GM23338 (cell line): ENCODE measurements around the gene HRH2. TPM values are rescaled to one million over a fixed set of nuclear protein-coding genes. Genes with fewer than 3 reads are reported as not detected.

Source experiments
- ATAC-seq: fragments of 200-7000 bp; cut with Tn5 transposase; 3 replicates; pipeline ENCODE4 v1.9.1; 2020
- DNase-seq: peaks from one replicate; pipeline ENCODE4 v3.0.0-alpha.2; 2015; ENCODE audit warnings: low spot score
- H2AFZ ChIP-seq: fragments of 200-600 bp; sonication (generic); 2 replicates; pipeline ENCODE4 v1.8.0; 2016; ENCODE audit warnings: antibody characterized with exemption, mild to moderate bottlenecking, moderate library complexity
- H3F3A ChIP-seq: fragments of 200-600 bp; sonication (generic); replicated peaks from 2 replicates; pipeline ENCODE4 v1.8.0; 2017; ENCODE audit warnings: antibody characterized with exemption, mixed run types, low read depth
- H3K27ac ChIP-seq: fragments of 200-600 bp; sonication (generic); 2 replicates; pipeline ENCODE4 v1.6.1; 2016; ENCODE audit warnings: low read depth
- H3K27me3 ChIP-seq: fragments of 200-600 bp; sonication (generic); 2 replicates; pipeline ENCODE4 v1.8.0; 2016; ENCODE audit warnings: mild to moderate bottlenecking, mixed run types, moderate library complexity; ENCODE audit not compliant: insufficient read depth
- H3K36me3 ChIP-seq: fragments of 200-600 bp; sonication (generic); 2 replicates; pipeline ENCODE4 v1.8.0; 2016; ENCODE audit warnings: mild to moderate bottlenecking; ENCODE audit not compliant: insufficient read depth
- H3K4me1 ChIP-seq: fragments of 200-600 bp; sonication (generic); 2 replicates; pipeline ENCODE4 v1.8.0; 2016; ENCODE audit warnings: mild to moderate bottlenecking, moderate library complexity; ENCODE audit not compliant: insufficient read depth
- H3K4me2 ChIP-seq: fragments of 200-600 bp; sonication (generic); 2 replicates; pipeline ENCODE4 v1.7.1; 2017; ENCODE audit warnings: mixed run types
- H3K4me3 ChIP-seq: fragments of 200-600 bp; sonication (generic); 2 replicates; pipeline ENCODE4 v1.6.1; 2016; ENCODE audit warnings: mixed run types
- H3K79me2 ChIP-seq: fragments of 200-600 bp; sonication (generic); replicated peaks from 2 replicates; pipeline ENCODE4 v1.8.0; 2017; ENCODE audit warnings: mild to moderate bottlenecking; ENCODE audit not compliant: insufficient read depth
- H3K9me2 ChIP-seq: fragments of 200-600 bp; sonication (generic); 2 replicates; pipeline ENCODE4 v1.8.0; 2017; ENCODE audit not compliant: insufficient read depth
- H4K20me1 ChIP-seq: fragments of 200-600 bp; sonication (generic); replicated peaks from 2 replicates; pipeline ENCODE4 v1.8.0; 2017; ENCODE audit warnings: mild to moderate bottlenecking; ENCODE audit not compliant: insufficient read depth
- H3K27ac Mint-ChIP-seq: 2 replicates; pipeline ENCODE4 v1.8.0; 2020; ENCODE audit warnings: inconsistent platforms, mild to moderate bottlenecking, moderate library complexity, mixed read lengths
- H3K27me3 Mint-ChIP-seq: 3 replicates; pipeline ENCODE4 v1.8.0; 2022; ENCODE audit warnings: low read depth, mild to moderate bottlenecking, moderate library complexity, mixed read lengths, inconsistent platforms; ENCODE audit not compliant: insufficient read depth, poor library complexity
- H3K36me3 Mint-ChIP-seq: 3 replicates; pipeline ENCODE4 v1.8.0; 2021; ENCODE audit warnings: low read depth, mild to moderate bottlenecking, inconsistent platforms, moderate library complexity, mixed read lengths
- H3K4me1 Mint-ChIP-seq: 3 replicates; pipeline ENCODE4 v1.8.0; 2020; ENCODE audit warnings: mild to moderate bottlenecking, inconsistent platforms, mixed read lengths
- H3K4me3 Mint-ChIP-seq: 3 replicates; pipeline ENCODE4 v1.8.0; 2021; ENCODE audit warnings: moderate library complexity, mild to moderate bottlenecking, inconsistent platforms, mixed read lengths
- H3K9me3 Mint-ChIP-seq: 3 replicates; pipeline ENCODE4 v1.8.0; 2020; ENCODE audit warnings: moderate library complexity, mild to moderate bottlenecking, inconsistent platforms, mixed read lengths
- CREB1 ChIP-seq: fragments of 250-450 bp; sonication (Bioruptor Pico); IDR thresholded peaks from 2 replicates; pipeline ENCODE4 v1.5.0; 2020; ENCODE audit warnings: low read depth, mild to moderate bottlenecking, moderate library complexity
- CTCF ChIP-seq, 2 experiments: fragments of 200-600 bp in 1 of 2; sonication (generic) in 1 of 2; conservative IDR thresholded peaks; 2 replicates each; pipeline versions ENCODE4 v1.5.1 to v1.6.1; 2016 to 2017; ENCODE audit warnings: antibody characterized with exemption in 2 of 2, low read depth in 2 of 2, mild to moderate bottlenecking in 2 of 2, moderate library complexity in 1 of 2
- ETS1 ChIP-seq: IDR thresholded peaks from 2 replicates; pipeline ENCODE4 v1.6.1; 2016; ENCODE audit warnings: antibody characterized with exemption
- EZH2phosphoT487 ChIP-seq: fragments of 200-600 bp; sonication (generic); IDR thresholded peaks from one replicate; pipeline ENCODE4 v1.8.1; 2018; ENCODE audit warnings: antibody characterized with exemption; ENCODE audit not compliant: unreplicated experiment
- JUNB ChIP-seq: IDR thresholded peaks from one replicate; pipeline ENCODE4 v1.6.1; 2016; ENCODE audit warnings: antibody characterized with exemption; ENCODE audit not compliant: unreplicated experiment
- POLR2AphosphoS5 ChIP-seq: IDR thresholded peaks from 2 replicates; pipeline ENCODE4 v1.6.1; 2016; ENCODE audit warnings: antibody characterized with exemption, low read depth
- STAT1 ChIP-seq: IDR thresholded peaks from one replicate; pipeline ENCODE4 v1.6.1; 2016; ENCODE audit warnings: antibody characterized with exemption; ENCODE audit not compliant: unreplicated experiment
- ZNF114 ChIP-seq: fragments of 250-450 bp; sonication (Bioruptor Pico); IDR thresholded peaks from 2 replicates; pipeline ENCODE4 v1.5.0; 2020; ENCODE audit warnings: mild to moderate bottlenecking, moderate library complexity
- ZNF331 ChIP-seq: fragments of 250-450 bp; sonication (Bioruptor Pico); IDR thresholded peaks from 2 replicates; pipeline ENCODE4 v1.5.0; 2020; ENCODE audit warnings: low read depth, mild to moderate bottlenecking, moderate library complexity
- long read RNA-seq: library from polyadenylated mRNA; unstranded; transcript quantifications from one replicate; pipeline ENCODE4 v2.0.0, GENCODE V29; 2020; ENCODE audit not compliant: unreplicated experiment
- polyA plus RNA-seq: library from polyadenylated mRNA; unstranded; fragments of >200 nt; fragmentation: Nextera tagmentation; extraction: Ambion mirVana; gene quantifications from 2 replicates; pipeline ENCODE4 v1.2.1, GENCODE V29; 2016
- total RNA-seq: library from RNA; depleted of rRNA; stranded (reverse); fragments of >200 nt; shearing (Covaris generic); gene quantifications from 2 replicates; pipeline ENCODE4 v1.2.3, GENCODE V29; 2014; rRNA removed

HRH2 gene, protein sequence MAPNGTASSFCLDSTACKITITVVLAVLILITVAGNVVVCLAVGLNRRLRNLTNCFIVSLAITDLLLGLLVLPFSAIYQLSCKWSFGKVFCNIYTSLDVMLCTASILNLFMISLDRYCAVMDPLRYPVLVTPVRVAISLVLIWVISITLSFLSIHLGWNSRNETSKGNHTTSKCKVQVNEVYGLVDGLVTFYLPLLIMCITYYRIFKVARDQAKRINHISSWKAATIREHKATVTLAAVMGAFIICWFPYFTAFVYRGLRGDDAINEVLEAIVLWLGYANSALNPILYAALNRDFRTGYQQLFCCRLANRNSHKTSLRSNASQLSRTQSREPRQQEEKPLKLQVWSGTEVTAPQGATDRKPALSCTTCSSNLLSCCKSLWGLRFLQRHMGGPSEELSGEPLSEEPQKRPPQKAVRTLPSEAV
- 5.9 and 6.8 TPM in 2 replicates for total RNA-seq
- 7.0 and 8.8 TPM in 2 replicates for polyA plus RNA-seq
- long read RNA-seq, partial matches to known transcripts = 3 of 4 reads
- long read RNA-seq, other reads (novel, unspliced or antisense) = 1 of 4 reads

- H3K27ac Mint-ChIP-seq = no peak within 1 kb of the TSS
- no peaks in the 10 kb centered on the region; the same call in 2 of the 3 replicates for H3K36me3 Mint-ChIP-seq
- peaks cover 7% of the 10 kb centered on the region; the same call in 1 of the 2 replicates for H3K9me2 ChIP-seq
- H3K79me2 ChIP-seq = no peaks in the 10 kb centered on the region
- no peaks in the 10 kb centered on the region for H3K9me3 Mint-ChIP-seq
- peak within 1 kb of the TSS; percentile 94 for H3K4me3 ChIP-seq
- no peak within 1 kb of the TSS for H3K27ac ChIP-seq
- peak within 1 kb of the TSS; percentile 88 for H3K4me3 Mint-ChIP-seq
- peaks cover 31% of the 10 kb centered on the region for H3K27me3 Mint-ChIP-seq
- no peaks in the 10 kb centered on the region for H3K4me1 ChIP-seq
- ATAC-seq = peak; percentile 81
- peaks cover 7% of the 10 kb centered on the region; the same call in 2 of the 3 replicates for H3K4me1 Mint-ChIP-seq
- peak; percentile 78 for DNase-seq
- H3K36me3 ChIP-seq = no peaks in the 10 kb centered on the region
- no peaks in the 10 kb centered on the region for H3F3A ChIP-seq
- H4K20me1 ChIP-seq = peaks cover 3% of the 10 kb centered on the region; the same call in 1 of the 2 replicates
- TF ChIP-seq POLR2AphosphoS5 (0 out of 2 replicates have a peak, but pooled peaks have one; percentile 19), ETS1 (no peak)
- peak within 1 kb of the TSS; percentile 78 for H3K4me2 ChIP-seq
- H3K27me3 ChIP-seq = peaks cover 19% of the 10 kb centered on the region; the same call in 1 of the 2 replicates
- H2AFZ ChIP-seq = peak within 1 kb of the TSS; percentile 87
Measured at GRCh38 chr5:175657593-175658271, at the start of gene HRH2. TSS of gene HRH2 (plus strand) at chr5:175658071. CDS start at chr5:175683234, 25,163 bp downstream.

DNA sequence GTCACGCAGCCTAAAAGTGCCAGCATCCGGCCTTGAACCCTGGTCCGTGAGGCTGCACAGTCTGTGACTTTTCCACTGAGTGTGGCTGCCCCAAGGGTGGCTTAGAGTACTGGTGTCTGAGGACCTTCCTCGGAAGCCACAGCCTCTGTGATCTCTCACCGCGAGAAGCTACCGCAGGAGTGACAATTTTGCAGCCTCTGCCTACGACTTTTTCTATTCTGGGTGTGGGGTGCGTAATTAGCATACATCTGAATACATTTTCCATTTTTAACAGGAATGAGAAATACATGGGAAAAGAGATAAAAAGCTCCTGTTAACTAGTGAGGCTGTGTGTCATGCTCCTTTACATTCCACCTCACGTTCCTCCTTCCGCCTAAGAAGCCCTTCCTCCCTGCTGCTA, 48.3 kb upstream of the HRH2 start:
- peaks cover 4% of the 10 kb centered on the region for H3K27me3 Mint-ChIP-seq
- H3K4me3 Mint-ChIP-seq = no peak overlapping the region
- Histone ChIP-seq H2AFZ (no peak overlapping the region), H3F3A (0 out of 2 replicates have a peak, but pooled peaks cover 7% of the 10 kb centered on the region), H3K36me3 (peaks cover 10% of the 10 kb centered on the region; the same call in 1 of the 2 replicates), H3K27me3 (no peaks in the 10 kb centered on the region), H3K27ac (no peak overlapping the region), H3K4me1 (peaks cover 8% of the 10 kb centered on the region; the same call in 1 of the 2 replicates), H3K79me2 (no peaks in the 10 kb centered on the region), H3K4me2 (no peak overlapping the region), H3K4me3 (no peak overlapping the region), H3K9me2 (no peaks in the 10 kb centered on the region), H4K20me1 (no peaks in the 10 kb centered on the region)
- no peak for ATAC-seq
- H3K4me1 Mint-ChIP-seq = peaks cover 11% of the 10 kb centered on the region
- peaks cover 25% of the 10 kb centered on the region for H3K9me3 Mint-ChIP-seq
- peaks cover 24% of the 10 kb centered on the region for H3K36me3 Mint-ChIP-seq
- H3K27ac Mint-ChIP-seq = no peak overlapping the region
- no peak for DNase-seq
- TF ChIP-seq ETS1 = no peak
- no peak for TF ChIP-seq JUNB
- TF ChIP-seq CREB1 = no peak
- TF ChIP-seq STAT1 = no peak
- no peak for TF ChIP-seq ZNF331 (CRISPR knock-in tag)
- no peak for TF ChIP-seq EZH2phosphoT487
- TF ChIP-seq ZNF114 (CRISPR knock-in tag) = no peak
- no peak for TF ChIP-seq CTCF (conservative IDR thresholded peaks at IDR 0.05; ENCODE audit: low read depth in 2 of 2)
